Choroid plexus epithelial cell (primary cell): ENCODE data around the gene BPIFB2.

Source experiments
- DNase-seq: peaks from one replicate; pipeline ENCODE4 v3.0.0-alpha.2; 2010; ENCODE audit warnings: low read depth
- H3K4me3 ChIP-seq: 2 replicates; pipeline ENCODE4 v1.5.1; 2011; ENCODE audit warnings: low read depth, mild to moderate bottlenecking, control low read depth, low read length, moderate library complexity
- TF ChIP-seq, protein P1 (sequence below): conservative IDR thresholded peaks from 2 replicates; pipeline ENCODE4 v1.5.1; 2011; ENCODE audit warnings: low read depth, mild to moderate bottlenecking, control low read depth, inconsistent platforms, low read length, moderate library complexity

The BPIFB2 gene

GRCh38 chr20:33070111-33071053, 62.9 kb downstream of the BPIFB2 start:
- no peak overlapping the region for H3K4me3 ChIP-seq
- TF ChIP-seq, protein P1, sequence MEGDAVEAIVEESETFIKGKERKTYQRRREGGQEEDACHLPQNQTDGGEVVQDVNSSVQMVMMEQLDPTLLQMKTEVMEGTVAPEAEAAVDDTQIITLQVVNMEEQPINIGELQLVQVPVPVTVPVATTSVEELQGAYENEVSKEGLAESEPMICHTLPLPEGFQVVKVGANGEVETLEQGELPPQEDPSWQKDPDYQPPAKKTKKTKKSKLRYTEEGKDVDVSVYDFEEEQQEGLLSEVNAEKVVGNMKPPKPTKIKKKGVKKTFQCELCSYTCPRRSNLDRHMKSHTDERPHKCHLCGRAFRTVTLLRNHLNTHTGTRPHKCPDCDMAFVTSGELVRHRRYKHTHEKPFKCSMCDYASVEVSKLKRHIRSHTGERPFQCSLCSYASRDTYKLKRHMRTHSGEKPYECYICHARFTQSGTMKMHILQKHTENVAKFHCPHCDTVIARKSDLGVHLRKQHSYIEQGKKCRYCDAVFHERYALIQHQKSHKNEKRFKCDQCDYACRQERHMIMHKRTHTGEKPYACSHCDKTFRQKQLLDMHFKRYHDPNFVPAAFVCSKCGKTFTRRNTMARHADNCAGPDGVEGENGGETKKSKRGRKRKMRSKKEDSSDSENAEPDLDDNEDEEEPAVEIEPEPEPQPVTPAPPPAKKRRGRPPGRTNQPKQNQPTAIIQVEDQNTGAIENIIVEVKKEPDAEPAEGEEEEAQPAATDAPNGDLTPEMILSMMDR, result no peak
- DNase-seq, result no peak

DNA sequence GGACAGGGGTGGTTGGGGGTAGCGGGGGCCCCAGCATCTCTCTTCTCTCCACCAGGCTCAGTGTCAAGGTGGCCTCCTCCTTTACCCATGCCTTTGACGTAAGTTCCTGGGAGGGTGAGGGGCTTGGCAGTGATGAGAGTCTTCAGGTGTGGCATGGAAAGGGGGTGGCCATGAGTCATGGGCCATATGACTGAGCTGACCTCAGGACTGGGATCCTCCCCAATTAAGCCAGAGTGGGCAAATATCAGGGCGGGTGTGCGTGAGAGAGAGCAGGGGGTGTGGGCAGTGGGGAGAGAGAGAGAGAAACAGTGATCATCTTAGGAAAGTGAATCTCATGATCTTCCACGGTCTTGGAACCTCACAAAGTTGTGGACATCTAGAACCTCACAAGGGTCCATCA, 63.7 kb downstream of the BPIFB2 start:
- H3K4me3 ChIP-seq, result no peak overlapping the region
- TF ChIP-seq, protein P1, result no peak
- no peak for DNase-seq

DNA sequence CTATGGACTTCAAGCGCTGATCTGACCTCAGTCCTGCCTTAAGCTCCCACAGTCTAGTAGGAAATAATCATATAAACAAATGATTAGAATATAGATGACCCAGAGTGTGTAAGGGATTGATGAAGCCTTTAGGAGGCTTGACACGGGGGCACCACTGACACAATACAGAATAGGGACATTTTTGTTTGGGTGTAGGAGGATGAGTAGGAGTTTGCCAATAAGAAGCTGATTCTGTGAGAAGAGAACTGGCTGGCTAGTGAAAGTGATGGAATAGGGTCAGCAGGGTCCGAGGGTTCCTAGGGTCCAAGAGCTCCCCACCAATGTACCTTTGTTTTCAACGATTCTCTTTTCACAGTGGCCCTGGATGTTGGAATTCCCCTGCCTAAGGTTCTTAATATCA, 64.9 kb downstream of the BPIFB2 start:
- no peak overlapping the region for H3K4me3 ChIP-seq
- TF ChIP-seq, protein P1, result no peak
- no peak for DNase-seq

DNA sequence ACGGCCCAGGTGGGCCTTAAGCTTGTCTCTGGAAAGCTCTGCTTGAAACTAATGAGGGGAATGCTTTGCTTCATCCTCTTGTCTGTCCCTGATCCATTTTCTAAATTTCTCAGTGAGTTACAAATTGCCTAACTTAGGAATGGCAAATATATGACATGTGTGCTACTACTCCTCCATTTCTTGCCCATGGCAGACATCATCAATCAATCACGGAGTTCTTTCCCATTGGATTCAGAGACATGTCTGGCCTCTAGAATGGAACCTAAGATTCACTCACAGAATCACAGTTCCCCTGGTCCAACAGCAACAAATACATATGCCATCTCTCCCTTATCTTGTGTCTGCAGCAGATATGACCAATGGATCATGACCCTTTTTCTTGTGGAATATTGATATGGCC, 65.3 kb downstream of the BPIFB2 start:
- TF ChIP-seq, protein P1, result no peak
- no peak for DNase-seq
- H3K4me3 ChIP-seq, result no peak overlapping the region
